AML-193 (cell line): ENCODE measurements around the gene FBXO3.
"Not testable (repeated sequence)": the region's sequence is repeated elsewhere in the genome, so short reads cannot be mapped to it uniquely, and the experiment has no call there.

ENCODE experiments used
- DNase-seq, 2 experiments: peaks; one replicate each; lab custom pipeline; 2025; lab: John Stamatoyannopoulos, UW

FBXO3 gene

GRCh38 chr11:33772300-33772699, 2.0 kb downstream of the FBXO3 start:
- DNase-seq = no peak

GRCh38 chr11:33770236-33770635, 4.1 kb downstream of the FBXO3 start:
- no peak for DNase-seq

- no peak for DNase-seq
These were observed 4.8 kb downstream of the FBXO3 start for GRCh38 chr11:33769542-33769941.

GRCh38 chr11:33767624-33768023, 6.7 kb downstream of the FBXO3 start:
- DNase-seq = no peak

- DNase-seq = no peak
These were observed 8.2 kb downstream of the FBXO3 start for GRCh38 chr11:33766085-33766484.

- DNase-seq = no peak
These were observed 12.8 kb downstream of the FBXO3 start for GRCh38 chr11:33761471-33761870.

- DNase-seq = no peak
These were observed 20.9 kb downstream of the FBXO3 start for GRCh38 chr11:33753304-33753967.

- DNase-seq = no peak
These were observed 22.4 kb downstream of the FBXO3 start for GRCh38 chr11:33751878-33752277.

GRCh38 chr11:33747979-33748378, 26.3 kb downstream of the FBXO3 start:
- DNase-seq = no peak

GRCh38 chr11:33743291-33743690, 31.0 kb downstream of the FBXO3 start:
- no peak for DNase-seq

GRCh38 chr11:33742249-33742851, 32.0 kb downstream of the FBXO3 start:
- DNase-seq = peak; percentile 22 to 51

GRCh38 chr11:33741806-33742205, 32.5 kb downstream of the FBXO3 start:
- DNase-seq = no peak

- DNase-seq = no peak
These were observed 36.9 kb downstream of the FBXO3 start for GRCh38 chr11:33737362-33737821.

- DNase-seq = no peak
These were observed 38.0 kb downstream of the FBXO3 start, which contains the start of gene CD59 for GRCh38 chr11:33736148-33736812. TSS of gene CD59 (minus strand) at chr11:33736423. CDS start at chr11:33722445, 13,978 bp downstream.

GRCh38 chr11:33735271-33736147, 38.8 kb downstream of the FBXO3 start:
- no peak for DNase-seq

- DNase-seq = no peak
These were observed 39.7 kb downstream of the FBXO3 start for GRCh38 chr11:33734441-33735270.

GRCh38 chr11:33733980-33734379, 40.3 kb downstream of the FBXO3 start:
- DNase-seq = no peak

- DNase-seq = peak; percentile 15 to 36
These were observed 42.4 kb downstream of the FBXO3 start for GRCh38 chr11:33731723-33732531.

GRCh38 chr11:33730716-33731115, 43.6 kb downstream of the FBXO3 start:
- DNase-seq = no peak

GRCh38 chr11:33729072-33729664, 45.2 kb downstream of the FBXO3 start:
- not testable (repeated sequence) for DNase-seq
